Activated naive CD8-positive, alpha-beta T cell treated with anti-CD3 and anti-CD28 coated beads, Interleukin-2, amount 50 U/mL, for 24 hours (primary cell): ENCODE data around the gene SMYD2.
A peak's percentile ranks its signal among the peaks of the same experiment; 100 is the strongest.

Experiments
- ATAC-seq: fragments of 150-1000 bp; cut with Tn5 transposase; one replicate; pipeline ENCODE4 v1.10.0; 2021
- DNase-seq: peaks from one replicate; pipeline ENCODE4 v3.0.0; 2021
- H3K27ac Mint-ChIP-seq: one replicate; pipeline ENCODE4 v1.8.0; 2021; ENCODE audit warnings: mild to moderate bottlenecking, mixed read lengths
- H3K27me3 Mint-ChIP-seq: one replicate; pipeline ENCODE4 v1.8.0; 2021; ENCODE audit warnings: mixed read lengths
- H3K36me3 Mint-ChIP-seq: one replicate; pipeline ENCODE4 v1.8.0; 2021; ENCODE audit warnings: low read depth, mixed read lengths
- H3K4me1 Mint-ChIP-seq: one replicate; pipeline ENCODE4 v1.8.0; 2021; ENCODE audit warnings: mixed read lengths
- H3K4me3 Mint-ChIP-seq: one replicate; pipeline ENCODE4 v1.8.0; 2021; ENCODE audit warnings: mild to moderate bottlenecking, moderate library complexity, mixed read lengths
- H3K9me3 Mint-ChIP-seq: one replicate; pipeline ENCODE4 v1.8.0; 2021; ENCODE audit warnings: mixed read lengths

SMYD2 gene

DNA sequence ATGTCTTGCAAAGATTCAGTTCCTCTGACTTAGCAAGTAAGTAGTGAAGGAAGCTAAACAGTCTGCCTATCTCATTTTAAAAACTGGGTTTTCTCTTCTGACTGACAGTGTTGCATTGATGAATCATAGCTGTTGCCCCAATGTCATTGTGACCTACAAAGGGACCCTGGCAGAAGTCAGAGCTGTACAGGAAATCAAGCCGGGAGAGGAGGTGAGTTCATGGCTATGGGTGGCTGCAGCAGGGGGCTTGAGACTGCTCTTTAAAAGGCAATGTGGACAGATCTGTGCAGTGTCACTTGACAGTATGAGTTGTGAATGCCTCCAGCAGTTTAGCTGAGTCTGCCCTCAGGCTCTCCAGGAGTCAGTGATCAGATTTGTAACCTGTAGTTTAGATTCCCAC lies 46.6 kb downstream of the SMYD2 start:
- DNase-seq: no peak
- no peak for ATAC-seq
- H3K27ac Mint-ChIP-seq: no peak overlapping the region

DNA sequence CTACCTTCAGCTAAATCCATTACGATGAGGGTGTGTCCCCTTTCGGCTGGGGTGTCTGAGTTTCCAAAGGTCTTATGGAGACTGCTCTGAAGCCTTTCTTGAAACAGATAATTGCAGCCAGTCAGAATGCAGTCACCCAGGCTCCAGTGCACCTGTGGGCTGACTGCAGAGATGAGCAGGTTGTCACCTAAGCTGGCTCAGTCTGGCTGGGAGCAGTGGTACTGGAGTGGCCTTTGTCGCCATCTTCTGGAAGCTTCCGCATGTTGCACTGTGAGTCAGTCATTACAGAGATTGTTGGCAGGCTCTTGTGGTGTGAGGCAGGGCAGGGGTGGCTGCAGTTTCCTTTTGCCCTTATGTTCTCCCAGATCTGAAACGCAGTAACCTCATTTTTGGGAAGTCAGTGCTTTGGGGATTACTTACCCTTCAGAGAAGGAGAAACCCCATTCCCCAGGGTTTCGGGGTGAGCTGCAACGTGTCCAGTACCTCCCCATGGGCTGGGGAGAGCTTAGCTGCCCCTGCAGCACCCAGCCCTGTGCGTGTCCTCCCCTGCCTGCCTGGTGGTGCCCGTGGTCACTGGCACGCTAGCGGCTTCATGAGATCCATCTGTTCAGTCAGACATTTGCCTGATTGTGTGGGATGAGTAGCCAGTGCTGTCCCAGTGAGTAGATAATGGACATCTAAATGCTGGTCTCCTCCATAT lies 48.0 kb downstream of the SMYD2 start:
- Mint-ChIP-seq H3K27me3 (no peaks in the 10 kb centered on the region), H3K27ac (no peak overlapping the region), H3K4me3 (no peak overlapping the region), H3K4me1 (no peaks in the 10 kb centered on the region), H3K36me3 (peaks cover 5% of the 10 kb centered on the region), H3K9me3 (no peaks in the 10 kb centered on the region)
- peak; percentile 71 for DNase-seq
- ATAC-seq: peak; percentile 88

More for the DNA sequence above, 46.6 kb downstream of the SMYD2 start:
- no peaks in the 10 kb centered on the region for H3K9me3 Mint-ChIP-seq
- H3K4me1 Mint-ChIP-seq: no peaks in the 10 kb centered on the region
- no peak overlapping the region for H3K4me3 Mint-ChIP-seq
- H3K36me3 Mint-ChIP-seq: peaks cover 5% of the 10 kb centered on the region
- H3K27me3 Mint-ChIP-seq: no peaks in the 10 kb centered on the region

DNA sequence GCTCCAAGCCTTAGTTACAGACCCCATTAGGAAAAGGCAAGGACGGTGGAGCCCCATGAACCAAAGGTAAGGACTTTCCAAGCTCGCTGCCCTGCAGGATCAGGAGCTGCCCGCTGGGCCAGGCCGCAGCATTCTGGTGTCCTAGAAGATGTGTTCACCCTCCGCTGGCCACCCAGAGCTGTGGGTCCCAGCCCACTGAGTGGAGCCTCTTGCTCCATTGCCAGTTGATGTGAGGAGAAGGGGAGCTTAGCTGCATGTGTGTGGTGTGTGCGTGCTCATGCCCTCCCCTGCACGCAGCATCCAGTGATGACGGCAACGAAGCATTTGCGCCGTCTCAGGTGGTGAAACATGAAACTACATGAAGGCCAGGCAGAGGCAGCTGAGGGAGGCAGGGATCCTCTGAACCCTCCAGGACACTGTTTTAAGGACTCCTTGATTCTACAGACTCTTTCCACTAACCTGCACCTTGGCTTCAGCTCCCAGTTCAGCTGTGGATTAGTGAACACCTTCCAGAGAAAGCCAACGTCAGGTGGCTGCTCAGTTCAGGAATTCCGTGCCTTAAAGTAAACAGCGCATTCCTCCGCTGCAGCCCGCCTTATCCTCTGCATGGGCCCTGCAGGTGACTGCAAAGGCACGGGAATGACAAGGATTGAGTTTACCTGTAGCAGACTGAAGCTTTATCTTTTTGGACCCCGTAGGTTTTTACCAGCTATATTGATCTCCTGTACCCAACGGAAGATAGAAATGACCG lies 48.7 kb downstream of the SMYD2 start:
- DNase-seq (no peak), ATAC-seq (no peak)
- H3K4me3 Mint-ChIP-seq: no peak overlapping the region
- H3K4me1 Mint-ChIP-seq: no peaks in the 10 kb centered on the region
- peaks cover 5% of the 10 kb centered on the region for H3K36me3 Mint-ChIP-seq
- no peaks in the 10 kb centered on the region for H3K9me3 Mint-ChIP-seq
- no peaks in the 10 kb centered on the region for H3K27me3 Mint-ChIP-seq
- no peak overlapping the region for H3K27ac Mint-ChIP-seq

DNA sequence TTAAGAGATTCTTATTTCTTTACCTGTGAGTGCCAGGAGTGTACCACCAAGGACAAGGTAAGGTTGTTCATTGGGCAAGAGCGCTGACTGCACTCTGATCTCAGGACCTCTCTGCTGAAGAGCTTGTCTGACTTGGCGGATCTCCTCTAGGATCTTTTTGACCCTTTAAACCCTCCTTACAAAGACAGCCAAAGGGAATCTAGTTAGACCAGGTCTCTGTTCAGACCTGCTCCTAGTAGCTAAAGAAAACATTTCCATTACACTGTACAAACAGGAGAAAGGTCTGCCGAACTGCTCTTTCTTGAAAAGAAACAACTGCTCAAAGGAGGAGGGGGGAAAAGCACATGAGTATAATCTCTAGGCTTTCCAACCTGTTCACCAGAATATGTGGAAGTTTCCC lies 49.3 kb downstream of the SMYD2 start:
- no peaks in the 10 kb centered on the region for H3K27me3 Mint-ChIP-seq
- DNase-seq (no peak), ATAC-seq (no peak)
- no peaks in the 10 kb centered on the region for H3K4me1 Mint-ChIP-seq
- no peaks in the 10 kb centered on the region for H3K9me3 Mint-ChIP-seq
- no peak overlapping the region for H3K27ac Mint-ChIP-seq
- H3K4me3 Mint-ChIP-seq: no peak overlapping the region
- H3K36me3 Mint-ChIP-seq: peaks cover 8% of the 10 kb centered on the region

DNA sequence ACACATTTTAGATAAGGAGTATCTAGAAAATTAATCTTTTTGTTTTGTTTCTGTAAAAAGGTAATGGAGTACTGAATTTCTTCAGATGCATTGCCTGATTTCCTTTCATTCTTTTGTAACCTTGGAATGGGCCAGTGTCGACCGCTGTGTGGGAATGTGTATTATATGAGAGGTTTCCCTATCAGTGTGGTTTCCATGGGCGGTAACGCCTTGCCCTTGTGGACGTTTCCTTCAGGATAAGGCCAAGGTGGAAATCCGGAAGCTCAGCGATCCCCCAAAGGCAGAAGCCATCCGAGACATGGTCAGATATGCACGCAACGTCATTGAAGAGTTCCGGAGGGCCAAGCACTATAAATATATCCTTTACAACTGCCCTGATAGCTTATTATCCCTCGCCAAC lies 49.8 kb downstream of the SMYD2 start:
- H3K4me3 Mint-ChIP-seq: no peak overlapping the region
- no peaks in the 10 kb centered on the region for H3K27me3 Mint-ChIP-seq
- no peak overlapping the region for H3K27ac Mint-ChIP-seq
- H3K9me3 Mint-ChIP-seq: no peaks in the 10 kb centered on the region
- peaks cover 10% of the 10 kb centered on the region for H3K36me3 Mint-ChIP-seq
- no peak for DNase-seq
- ATAC-seq: no peak
- no peaks in the 10 kb centered on the region for H3K4me1 Mint-ChIP-seq

DNA sequence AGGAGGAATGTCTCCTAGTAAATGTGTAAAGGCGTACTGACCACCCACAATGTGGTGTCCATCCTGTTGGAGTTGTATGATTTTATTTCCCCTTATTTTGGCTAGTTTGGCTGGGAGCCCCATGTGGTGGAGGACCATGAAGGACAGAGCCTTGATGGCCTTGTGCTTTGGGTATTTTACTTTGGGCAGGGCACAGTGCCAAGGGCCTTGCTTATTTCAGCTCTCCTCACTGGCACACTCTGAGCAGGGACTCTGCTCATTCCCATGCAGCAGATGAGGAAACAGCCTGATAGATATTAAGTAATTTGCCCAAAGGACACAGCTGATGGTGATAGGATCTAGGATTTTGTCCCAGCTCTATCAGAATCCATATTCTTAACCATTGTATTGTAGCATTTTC lies 50.2 kb downstream of the SMYD2 start:
- H3K36me3 Mint-ChIP-seq: peaks cover 10% of the 10 kb centered on the region
- H3K4me3 Mint-ChIP-seq: no peak overlapping the region
- ATAC-seq (no peak), DNase-seq (no peak)
- no peak overlapping the region for H3K27ac Mint-ChIP-seq
- no peaks in the 10 kb centered on the region for H3K9me3 Mint-ChIP-seq
- no peaks in the 10 kb centered on the region for H3K4me1 Mint-ChIP-seq
- H3K27me3 Mint-ChIP-seq: no peaks in the 10 kb centered on the region

DNA sequence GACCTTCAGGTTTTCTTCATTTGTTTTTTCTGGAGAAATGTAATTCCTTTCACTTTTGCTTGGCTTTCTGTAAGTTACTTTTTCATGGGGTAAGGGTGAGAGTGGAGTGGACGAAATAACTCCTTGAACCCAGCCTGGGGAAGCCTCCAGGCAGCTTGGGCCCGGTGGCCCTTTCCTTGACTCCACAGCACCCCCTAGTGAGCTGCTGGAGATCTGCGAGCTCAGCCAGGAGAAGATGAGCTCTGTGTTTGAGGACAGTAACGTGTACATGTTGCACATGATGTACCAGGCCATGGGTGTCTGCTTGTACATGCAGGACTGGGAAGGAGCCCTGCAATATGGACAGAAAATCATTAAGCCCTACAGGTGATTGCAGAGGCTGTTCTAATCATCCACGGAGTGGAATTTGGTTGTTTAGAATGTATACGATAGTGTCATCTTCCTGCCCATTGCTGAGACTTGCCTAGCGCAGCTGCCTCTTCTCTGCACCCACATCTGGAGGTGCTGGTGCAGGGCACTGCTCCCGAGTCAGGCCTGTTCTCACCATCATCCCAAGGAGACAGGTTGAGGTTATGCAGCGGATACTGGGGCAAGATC lies 51.0 kb downstream of the SMYD2 start:
- Mint-ChIP-seq H3K4me1 (no peaks in the 10 kb centered on the region), H3K4me3 (no peak overlapping the region), H3K27me3 (no peaks in the 10 kb centered on the region), H3K9me3 (no peaks in the 10 kb centered on the region), H3K36me3 (peaks cover 12% of the 10 kb centered on the region), H3K27ac (no peak overlapping the region)
- ATAC-seq: peak; percentile 29
- peak; percentile 68 for DNase-seq

DNA sequence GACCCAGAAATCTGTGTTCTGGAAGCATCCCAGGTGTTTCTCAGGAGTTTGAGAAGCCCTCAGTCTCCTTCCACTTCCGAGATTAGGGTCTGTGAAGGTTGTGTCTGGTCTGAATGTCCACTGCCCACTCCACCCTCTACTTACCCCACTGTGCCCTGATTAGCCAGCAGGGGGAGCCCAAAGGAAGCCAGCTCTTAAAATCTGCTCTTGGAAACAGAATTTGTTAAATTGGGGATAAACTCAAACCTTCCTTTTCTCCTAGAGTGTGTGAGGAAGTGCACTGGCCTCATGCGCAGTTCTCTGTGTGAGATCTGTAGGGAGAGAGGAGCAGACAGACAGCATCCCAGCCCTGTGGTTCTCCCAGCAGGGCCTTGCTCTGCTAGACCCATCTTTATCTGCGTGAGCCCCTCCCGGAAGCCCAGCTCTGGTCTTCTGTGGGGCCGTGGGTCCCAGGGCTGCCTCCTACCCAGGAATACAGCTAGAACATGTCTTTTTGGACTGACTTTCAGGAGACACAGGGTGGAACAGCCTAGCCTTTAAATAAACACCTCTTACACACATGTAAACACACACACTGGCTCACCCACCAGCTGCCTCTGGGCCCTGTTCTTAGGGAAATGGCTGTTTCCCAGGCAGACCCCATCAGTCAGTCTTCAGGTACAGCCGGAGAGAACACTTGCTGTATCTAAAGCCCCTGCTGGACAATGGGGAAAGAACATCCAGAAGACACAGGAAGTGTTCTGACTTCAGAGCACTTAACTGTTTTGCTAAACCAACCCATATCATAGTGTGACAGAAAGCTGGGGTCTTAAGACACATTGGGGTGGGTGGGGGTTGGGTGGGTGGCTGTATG lies 52.2 kb downstream of the SMYD2 start:
- Mint-ChIP-seq H3K4me3 (no peak overlapping the region), H3K4me1 (no peaks in the 10 kb centered on the region), H3K36me3 (peaks cover 15% of the 10 kb centered on the region), H3K9me3 (no peaks in the 10 kb centered on the region), H3K27me3 (no peaks in the 10 kb centered on the region), H3K27ac (no peak overlapping the region)
- DNase-seq (peak; percentile 50), ATAC-seq (no peak)

DNA sequence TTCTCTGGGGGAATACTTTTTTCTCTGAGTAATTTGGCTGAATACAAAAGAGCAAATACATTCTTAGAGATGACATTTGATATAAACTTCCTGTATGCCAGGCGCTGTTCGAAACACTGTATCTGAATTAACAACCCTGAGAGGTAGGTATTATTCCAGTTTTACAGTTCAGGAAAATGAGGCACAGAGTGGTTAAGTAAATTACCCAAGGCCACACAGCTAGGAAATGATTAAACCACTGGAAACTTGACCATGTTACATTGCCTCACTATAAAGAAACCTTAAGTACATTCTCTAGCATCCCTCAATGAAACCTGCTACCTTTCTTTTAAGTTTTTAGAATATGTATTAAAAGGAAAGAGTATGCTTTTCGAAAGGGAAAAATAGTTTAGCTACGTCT lies 54.6 kb downstream of the SMYD2 start:
- Mint-ChIP-seq H3K4me3 (no peak overlapping the region), H3K36me3 (peaks cover 17% of the 10 kb centered on the region), H3K27ac (no peak overlapping the region), H3K4me1 (no peaks in the 10 kb centered on the region), H3K9me3 (no peaks in the 10 kb centered on the region), H3K27me3 (no peaks in the 10 kb centered on the region)
- DNase-seq (no peak), ATAC-seq (no peak)

DNA sequence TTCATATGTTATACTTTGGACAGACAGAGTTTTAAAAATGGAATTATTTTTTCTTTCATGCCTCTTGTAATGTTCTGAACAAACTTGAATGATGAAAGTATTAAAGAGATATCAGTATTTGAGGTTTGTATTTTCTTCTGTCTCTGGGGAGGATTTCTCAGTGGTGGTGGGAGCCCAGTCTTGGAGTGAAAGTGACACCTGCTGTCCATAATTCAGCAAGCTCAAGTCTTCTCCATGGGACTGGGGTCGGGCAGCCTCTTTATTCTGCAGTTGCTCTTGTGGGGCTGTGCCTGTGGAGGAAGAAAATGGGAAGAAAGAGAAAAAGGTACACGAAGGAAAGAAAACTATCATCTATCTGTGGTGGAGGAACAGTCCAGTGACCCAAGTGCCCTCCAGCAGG lies 56.1 kb downstream of the SMYD2 start:
- Mint-ChIP-seq H3K36me3 (peaks cover 14% of the 10 kb centered on the region), H3K4me1 (no peaks in the 10 kb centered on the region), H3K9me3 (no peaks in the 10 kb centered on the region), H3K27me3 (no peaks in the 10 kb centered on the region), H3K4me3 (no peak overlapping the region), H3K27ac (no peak overlapping the region)
- no peak for DNase-seq
- ATAC-seq: no peak

DNA sequence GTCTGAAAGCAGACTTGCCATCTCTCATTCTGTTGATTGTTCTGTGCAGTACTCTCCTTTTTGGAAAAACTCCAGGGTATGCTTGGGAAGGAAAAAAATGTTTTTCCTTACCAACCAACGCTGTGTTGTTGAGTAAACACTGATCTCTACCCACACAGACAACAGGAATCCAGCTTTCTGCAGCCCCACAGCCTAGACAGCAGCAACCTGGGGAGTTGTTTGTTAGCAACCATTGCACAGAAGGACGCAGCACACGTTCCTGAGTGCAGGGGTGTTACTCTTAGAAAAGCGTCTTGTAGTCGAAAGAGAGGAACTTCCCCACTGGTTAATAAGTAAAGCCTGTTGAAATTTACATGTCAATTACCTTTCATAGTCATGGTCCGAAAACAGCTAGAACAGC lies 56.6 kb downstream of the SMYD2 start:
- H3K9me3 Mint-ChIP-seq: no peaks in the 10 kb centered on the region
- DNase-seq: no peak
- H3K27ac Mint-ChIP-seq: no peak overlapping the region
- peaks cover 16% of the 10 kb centered on the region for H3K36me3 Mint-ChIP-seq
- H3K27me3 Mint-ChIP-seq: no peaks in the 10 kb centered on the region
- H3K4me1 Mint-ChIP-seq: no peaks in the 10 kb centered on the region
- ATAC-seq: no peak
- no peak overlapping the region for H3K4me3 Mint-ChIP-seq

DNA sequence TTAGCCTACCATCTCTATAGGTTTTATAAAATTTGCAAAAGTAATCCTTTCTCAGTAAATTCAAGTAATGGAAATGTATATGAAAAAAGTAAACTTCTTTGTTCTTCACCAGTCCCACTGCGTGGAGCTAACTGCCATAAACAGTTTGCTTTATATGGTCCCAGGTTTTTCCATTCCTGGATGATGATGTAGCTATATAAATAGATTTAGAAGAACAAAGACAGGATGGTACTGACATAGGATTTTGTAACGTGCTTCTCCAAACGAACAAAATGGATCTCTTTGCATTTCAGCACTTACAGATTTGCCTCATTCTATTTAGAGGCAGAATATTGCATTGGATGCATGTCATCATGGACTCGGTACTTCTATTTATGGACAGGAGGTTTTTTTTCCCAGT lies 57.3 kb downstream of the SMYD2 start:
- no peaks in the 10 kb centered on the region for H3K9me3 Mint-ChIP-seq
- peaks cover 20% of the 10 kb centered on the region for H3K36me3 Mint-ChIP-seq
- H3K27ac Mint-ChIP-seq: no peak overlapping the region
- no peak overlapping the region for H3K4me3 Mint-ChIP-seq
- no peaks in the 10 kb centered on the region for H3K27me3 Mint-ChIP-seq
- DNase-seq: no peak
- ATAC-seq: no peak
- H3K4me1 Mint-ChIP-seq: no peaks in the 10 kb centered on the region

DNA sequence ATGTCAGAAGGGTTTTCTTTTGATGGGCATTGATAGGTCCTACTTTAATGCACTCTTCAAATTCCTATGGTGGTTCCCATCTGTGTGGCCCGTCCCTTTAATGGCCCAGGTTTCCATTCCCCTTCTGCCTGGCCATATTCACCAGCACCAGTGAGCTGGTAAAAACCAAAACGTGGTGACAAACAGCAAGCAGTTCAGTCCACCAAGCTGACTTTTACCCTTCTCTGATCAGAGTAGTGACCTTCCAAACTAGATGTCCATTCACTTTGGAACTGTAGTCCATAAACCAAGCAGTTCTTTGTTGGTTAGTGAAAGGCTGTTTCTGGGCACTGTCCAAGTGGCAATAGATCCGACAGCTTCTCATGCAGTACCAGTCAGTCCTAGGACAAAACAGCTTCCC lies 60.5 kb downstream of the SMYD2 start:
- Mint-ChIP-seq H3K4me1 (no peaks in the 10 kb centered on the region), H3K36me3 (peaks cover 33% of the 10 kb centered on the region), H3K27ac (no peak overlapping the region), H3K9me3 (peaks cover 18% of the 10 kb centered on the region), H3K27me3 (no peaks in the 10 kb centered on the region), H3K4me3 (no peak overlapping the region)
- DNase-seq (no peak), ATAC-seq (no peak)

DNA sequence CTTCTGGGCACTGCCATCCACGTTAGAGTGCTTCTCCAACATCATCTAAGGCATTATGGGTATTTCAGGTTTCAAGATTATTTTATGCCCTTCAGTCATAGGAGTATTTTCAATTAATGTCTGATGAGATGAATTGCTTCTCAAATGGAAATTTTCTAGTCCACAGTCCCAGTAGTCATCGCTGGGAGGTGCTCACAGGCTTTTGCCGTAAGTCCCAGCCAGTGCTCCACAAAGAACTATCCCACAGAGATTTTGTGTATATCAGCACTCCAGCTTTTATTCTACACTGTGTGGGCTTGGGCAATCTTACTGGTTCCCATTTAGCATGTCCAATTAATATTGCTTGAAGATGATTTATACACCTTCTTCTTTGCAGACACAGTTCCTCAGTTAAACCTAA lies 61.0 kb downstream of the SMYD2 start:
- ATAC-seq (no peak), DNase-seq (no peak)
- Mint-ChIP-seq H3K4me1 (no peaks in the 10 kb centered on the region), H3K36me3 (peaks cover 30% of the 10 kb centered on the region), H3K27ac (no peak overlapping the region), H3K27me3 (no peaks in the 10 kb centered on the region), H3K9me3 (peaks cover 18% of the 10 kb centered on the region), H3K4me3 (no peak overlapping the region)
